SK-N-MC (cell line): ENCODE measurements around the gene SLC46A1.
A peak's percentile ranks its signal among the peaks of the same experiment; 100 is the strongest.

ENCODE experiments used
- DNase-seq: peaks from one replicate; pipeline ENCODE4 v3.0.0-alpha.2; 2011; ENCODE audit warnings: low read depth, low spot score
- H3K27ac ChIP-seq: fragments of 200-600 bp; sonication (generic); 2 replicates; pipeline ENCODE4 v1.5.1; 2016; ENCODE audit warnings: mixed run types
- H3K36me3 ChIP-seq: fragments of 200-600 bp; sonication (generic); 2 replicates; pipeline ENCODE4 v1.6.1; 2017; ENCODE audit warnings: antibody characterized with exemption, low read length, mixed read lengths; ENCODE audit not compliant: insufficient read depth
- H3K4me3 ChIP-seq: fragments of 200-600 bp; sonication (generic); 2 replicates; pipeline ENCODE4 v1.5.1; 2016
- H3K9ac ChIP-seq: fragments of 200-600 bp; sonication (generic); 2 replicates; pipeline ENCODE4 v1.8.0; 2017; ENCODE audit warnings: mixed run types, mixed read lengths; ENCODE audit not compliant: insufficient read length
- H3K9me3 ChIP-seq: fragments of 200-600 bp; sonication (generic); 2 replicates; pipeline ENCODE4 v1.6.1; 2017; ENCODE audit warnings: low read depth, mild to moderate bottlenecking, antibody characterized with exemption, low read length, moderate library complexity, mixed read lengths
- EZH2 ChIP-seq: fragments of 200-600 bp; sonication (generic); IDR thresholded peaks from one replicate; pipeline ENCODE4 v1.6.1; 2017; ENCODE audit warnings: antibody characterized with exemption
- POLR2AphosphoS5 ChIP-seq: IDR thresholded peaks from 2 replicates; pipeline ENCODE4 v1.6.1; 2012; ENCODE audit warnings: mild to moderate bottlenecking, low read depth, low read length, borderline replicate concordance

Gene SLC46A1

DNA sequence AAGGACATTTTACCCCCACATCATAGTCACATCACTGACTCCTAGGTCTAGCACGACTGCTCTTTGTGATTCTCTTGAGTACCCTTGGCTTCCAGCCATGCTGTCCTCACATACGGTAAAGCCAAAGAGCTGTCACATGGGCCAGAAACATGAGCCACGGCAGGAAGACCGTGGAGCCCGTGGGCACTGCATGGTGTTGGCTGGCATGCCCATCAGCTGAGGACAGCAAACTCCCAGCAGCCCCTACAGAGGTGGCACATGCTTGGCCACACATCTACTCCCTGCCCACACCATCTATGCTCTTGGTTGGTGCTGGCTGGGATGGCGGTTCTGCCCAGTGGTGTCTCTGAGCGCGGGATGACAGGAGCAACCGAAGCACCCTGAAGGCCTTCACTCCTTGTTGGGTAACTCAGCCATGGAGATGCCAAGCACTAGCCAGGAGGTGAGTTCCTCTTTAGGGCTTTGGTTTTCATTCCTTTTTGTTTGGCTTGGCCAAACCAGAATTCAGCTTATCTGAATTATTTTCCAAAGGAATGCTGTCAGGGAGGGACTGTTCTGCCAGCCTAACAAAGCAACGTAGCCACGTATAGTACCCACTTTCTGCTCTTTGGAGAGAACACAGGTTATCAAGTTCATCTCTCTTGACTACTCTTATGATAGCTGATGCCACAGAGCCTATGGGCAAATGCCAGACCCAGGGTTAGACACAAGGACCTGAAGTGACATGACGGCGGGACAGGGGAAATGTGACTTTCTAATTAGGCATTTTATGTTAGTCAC, 60.4 kb downstream of the SLC46A1 start:
- H3K9me3 ChIP-seq: no peaks in the 10 kb centered on the region
- H3K27ac ChIP-seq: no peak overlapping the region
- no peak overlapping the region for H3K9ac ChIP-seq
- H3K36me3 ChIP-seq: peaks cover 55% of the 10 kb centered on the region
- DNase-seq: no peak
- H3K4me3 ChIP-seq: no peak overlapping the region
- TF ChIP-seq POLR2AphosphoS5 (peak; percentile 27; the same call in 1 of the 2 replicates), EZH2 (no peak)
